Myocyte (in vitro differentiated cells): ENCODE measurements around the gene ASCC2. TPM values are rescaled to one million over a fixed set of nuclear protein-coding genes. Genes with fewer than 3 reads are reported as not detected.
A peak's percentile ranks its signal among the peaks of the same experiment; 100 is the strongest.

Source experiments
- DNase-seq: peaks from one replicate; pipeline ENCODE4 v3.0.0-alpha.2; 2012; ENCODE audit warnings: low read depth
- total RNA-seq: library from RNA; depleted of rRNA; stranded (reverse); fragments of >200 nt; gene quantifications from 2 replicates; pipeline ENCODE4 v1.2.3, GENCODE V29; 2014

The ASCC2 gene
- total RNA-seq, 1 donor from 2014 or later = 20.1 TPM

DNA sequence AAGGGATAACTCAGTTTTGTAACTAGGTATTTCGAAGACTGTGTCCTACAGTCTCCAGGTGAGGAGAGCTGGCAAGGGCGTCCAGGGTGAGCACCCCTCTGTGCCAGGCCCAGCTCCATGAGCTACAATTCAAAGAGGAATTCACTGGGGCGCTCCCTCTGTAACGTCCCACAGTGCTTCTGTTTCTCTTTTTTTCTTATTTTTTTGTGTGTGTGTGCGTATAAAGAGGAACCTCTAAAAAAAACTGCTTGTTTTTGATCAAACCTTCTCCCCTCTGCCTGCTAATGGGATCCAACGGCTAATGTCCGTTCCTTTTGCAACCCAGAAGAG is 17.1 kb downstream of the ASCC2 start:
- DNase-seq = no peak

DNA sequence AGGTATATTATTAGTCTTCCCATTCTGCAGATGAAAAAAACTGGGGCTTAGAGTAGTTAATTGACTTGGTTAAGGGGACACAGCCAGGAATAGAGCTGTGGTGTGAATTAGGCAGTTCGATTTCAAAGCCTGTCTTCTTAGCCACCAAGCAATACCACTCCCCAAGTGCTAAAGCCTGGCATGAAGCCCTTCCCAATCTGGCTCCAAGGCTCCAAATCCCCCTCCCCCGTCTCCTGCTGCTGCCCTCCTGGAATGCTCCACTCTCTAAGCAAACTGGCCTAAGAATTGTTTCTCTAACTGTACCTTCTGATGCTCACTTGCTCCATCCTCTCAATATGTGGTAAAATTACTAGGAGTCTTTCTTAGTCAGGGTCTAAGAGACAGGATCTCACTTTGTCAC is 18.6 kb downstream of the ASCC2 start:
- no peak for DNase-seq

DNA sequence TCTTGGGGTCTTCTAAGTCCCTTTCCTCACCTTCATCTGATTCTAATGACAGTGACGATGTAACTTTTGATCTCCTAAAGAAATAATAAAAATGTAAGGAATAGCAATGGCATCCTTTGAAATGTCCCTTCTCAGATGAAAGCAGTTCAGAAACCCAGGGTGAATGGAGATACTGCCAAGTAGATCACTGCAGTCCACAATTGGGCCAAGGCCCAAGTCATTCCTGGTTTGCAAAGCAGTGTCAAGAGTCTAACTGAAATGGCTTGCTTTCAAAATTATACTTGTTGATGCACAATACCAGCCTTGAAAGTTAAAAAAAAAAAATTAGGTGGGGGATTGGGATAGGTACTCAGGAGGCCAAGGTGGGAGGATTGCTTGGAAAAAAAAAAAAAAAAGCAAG is 20.4 kb downstream of the ASCC2 start:
- DNase-seq = no peak

DNA sequence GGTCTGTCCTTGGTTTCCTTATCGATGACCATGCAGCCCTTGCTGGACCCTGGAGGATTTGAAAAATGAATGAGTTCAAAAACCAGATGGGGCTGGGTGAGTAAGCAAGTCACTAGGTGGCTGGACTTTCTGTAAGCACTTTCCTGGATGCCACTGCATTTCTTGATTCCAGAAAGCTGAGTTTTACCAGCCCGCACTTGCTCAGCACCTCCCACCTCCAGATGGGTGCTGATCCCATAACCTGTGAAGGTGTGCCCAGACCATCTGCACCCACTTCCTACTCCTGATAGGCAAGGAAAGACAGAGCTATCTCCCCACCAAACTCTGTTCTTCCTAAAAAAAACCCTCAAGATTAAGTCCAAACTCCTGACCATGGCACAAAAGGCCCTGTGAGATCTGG is 21.1 kb downstream of the ASCC2 start:
- DNase-seq = no peak

DNA sequence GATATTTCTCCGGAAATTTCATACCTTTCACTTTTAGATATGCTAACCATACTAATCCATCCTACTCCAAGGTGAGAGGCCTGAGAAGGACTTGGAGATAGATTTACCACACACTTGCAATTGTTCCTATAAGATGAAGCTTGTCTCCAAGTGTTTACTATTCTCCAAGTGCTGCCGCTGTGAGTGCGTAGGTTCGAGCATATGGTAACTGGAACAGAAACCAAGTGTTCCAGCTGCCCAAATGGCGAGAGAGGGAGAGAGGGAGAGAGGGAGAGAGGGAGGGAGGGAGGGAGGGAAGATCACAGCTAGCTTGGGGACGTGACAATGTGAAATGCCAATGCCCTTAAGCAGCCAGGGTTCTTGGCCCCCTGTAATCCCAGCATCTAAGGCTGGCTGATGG is 21.5 kb downstream of the ASCC2 start:
- no peak for DNase-seq

DNA sequence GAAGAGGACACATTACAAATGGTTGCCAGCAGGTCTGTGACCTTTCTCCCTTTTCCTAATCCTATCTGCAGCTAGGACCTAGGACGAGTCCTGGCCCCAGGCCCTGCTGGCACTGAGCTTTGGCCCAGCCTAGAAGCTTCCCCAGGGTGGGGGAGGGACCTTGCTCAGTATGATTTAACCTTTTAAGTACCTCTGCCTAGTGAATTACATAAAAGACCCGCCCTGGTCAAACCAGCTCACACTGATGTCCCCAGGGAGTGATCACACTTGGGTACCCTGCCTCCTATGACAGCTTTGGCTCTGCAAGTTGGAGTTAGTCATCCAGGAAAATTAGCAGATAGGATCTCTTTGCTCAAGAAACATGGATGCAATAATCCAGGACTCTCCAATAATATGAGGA is 21.9 kb downstream of the ASCC2 start:
- DNase-seq = no peak

DNA sequence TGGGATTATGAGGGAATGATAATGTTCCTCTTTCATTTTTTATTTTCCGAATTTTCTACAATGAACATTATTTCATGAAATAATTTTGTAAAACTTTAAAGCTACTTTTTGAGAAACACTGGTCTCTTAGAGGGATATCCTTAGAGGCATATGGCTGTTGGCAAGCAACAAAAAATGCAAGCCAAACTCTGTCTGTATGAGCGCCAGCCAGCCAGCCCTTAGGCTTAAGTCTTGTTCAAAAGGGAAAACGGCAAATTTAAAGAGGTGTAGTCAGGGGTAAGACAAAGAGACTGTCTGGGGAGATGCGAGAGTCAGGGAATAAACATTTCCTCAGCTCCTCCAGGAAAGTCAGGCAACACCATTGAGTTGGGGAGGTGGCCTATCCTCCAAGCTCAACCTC is 22.5 kb downstream of the ASCC2 start:
- no peak for DNase-seq

DNA sequence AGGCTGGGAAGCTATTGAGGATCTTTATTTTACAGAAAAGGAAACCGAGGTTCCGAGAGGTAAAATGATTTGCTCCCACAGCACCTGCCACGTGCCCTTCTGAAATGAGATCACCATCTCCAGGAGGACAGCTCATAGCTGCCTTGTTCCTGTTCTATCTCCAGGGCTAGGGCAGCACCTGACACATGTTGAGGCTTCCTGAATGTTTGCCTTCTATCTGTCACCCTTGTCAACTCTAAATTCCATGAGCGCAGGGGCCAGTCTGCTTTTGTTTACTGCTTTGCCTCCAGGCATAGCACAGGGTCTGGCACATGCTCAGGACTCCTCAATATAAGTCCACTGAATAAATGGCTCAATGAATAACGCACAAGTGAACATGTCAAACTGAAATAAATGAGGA is 24.1 kb downstream of the ASCC2 start:
- DNase-seq = no peak

DNA sequence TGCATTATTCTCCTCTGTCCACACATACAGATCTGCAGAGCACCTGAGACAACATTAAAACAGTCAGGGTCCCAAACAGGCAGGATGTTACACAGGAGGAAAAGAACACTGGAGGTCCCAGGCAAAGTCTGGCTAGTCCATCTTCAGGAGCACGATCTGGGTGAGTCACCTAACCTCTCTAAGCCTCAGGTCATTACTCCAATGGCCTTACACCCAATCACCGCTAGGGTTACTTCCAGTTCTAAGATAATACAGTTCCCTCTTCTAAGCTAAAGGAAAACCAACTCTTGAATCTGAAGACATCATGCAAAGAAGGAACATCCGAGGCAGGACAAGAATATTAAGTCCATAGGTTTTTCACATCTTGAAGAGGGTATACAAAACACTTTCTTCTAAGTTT is 24.5 kb downstream of the ASCC2 start:
- no peak for DNase-seq

DNA sequence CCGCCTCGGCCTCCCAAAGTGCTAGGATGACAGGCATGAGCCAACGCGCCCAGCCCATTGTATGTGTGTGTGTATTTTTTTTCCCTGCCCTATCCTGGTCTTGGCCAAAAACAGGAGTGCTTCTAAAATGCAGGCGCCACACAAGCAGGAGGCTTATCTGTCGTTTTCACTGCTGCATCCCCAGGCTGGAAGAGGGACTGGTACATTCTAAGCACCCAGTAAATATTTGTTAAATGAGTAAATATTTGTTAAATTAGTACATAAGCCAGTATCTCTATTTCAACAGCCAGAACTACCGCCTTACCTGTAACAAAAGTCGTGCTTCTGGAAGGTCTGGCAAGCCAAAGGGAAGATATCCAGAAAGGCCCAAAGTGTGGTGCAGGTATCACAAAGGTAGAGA is 24.9 kb downstream of the ASCC2 start:
- no peak for DNase-seq

DNA sequence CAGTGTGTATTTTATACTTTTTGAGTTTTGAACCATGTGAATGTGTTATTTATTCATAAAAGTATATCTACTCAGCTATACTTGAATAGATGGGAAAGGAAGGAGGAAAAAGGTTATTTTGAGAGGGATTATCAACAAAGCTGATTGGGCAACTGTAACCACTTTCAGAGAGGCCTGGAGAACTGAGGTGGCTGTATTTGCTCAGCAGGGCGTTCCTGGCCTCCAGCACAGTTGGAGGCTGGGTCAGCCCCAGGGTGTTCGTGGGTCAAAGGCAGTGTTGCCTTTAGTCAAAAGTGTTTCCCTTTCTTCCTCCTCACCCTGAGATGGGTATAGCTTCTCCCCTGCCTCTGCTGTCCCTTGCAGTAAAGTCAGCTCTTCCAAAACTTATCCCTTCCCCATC is 26.7 kb downstream of the ASCC2 start:
- no peak for DNase-seq

DNA sequence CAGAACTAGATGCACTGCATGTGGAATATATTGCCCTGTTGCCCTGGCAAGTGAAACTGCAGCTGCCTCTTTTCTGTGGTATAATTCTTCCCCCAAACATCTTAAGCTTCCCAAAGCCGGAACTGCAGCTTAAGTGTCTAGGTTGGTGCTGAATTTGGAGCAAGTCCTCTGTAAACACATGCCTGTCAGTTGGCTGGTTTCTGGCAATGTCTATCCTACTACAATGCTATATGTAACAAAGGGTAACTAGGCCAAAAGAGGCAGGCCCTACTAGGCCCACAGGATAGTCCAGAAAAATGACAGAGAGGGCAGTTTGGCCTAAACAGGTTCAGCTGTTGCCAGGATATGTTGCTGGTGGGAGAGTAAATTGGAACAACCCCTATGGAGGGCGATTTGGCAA is 27.9 kb downstream of the ASCC2 start:
- DNase-seq = peak; percentile 88

DNA sequence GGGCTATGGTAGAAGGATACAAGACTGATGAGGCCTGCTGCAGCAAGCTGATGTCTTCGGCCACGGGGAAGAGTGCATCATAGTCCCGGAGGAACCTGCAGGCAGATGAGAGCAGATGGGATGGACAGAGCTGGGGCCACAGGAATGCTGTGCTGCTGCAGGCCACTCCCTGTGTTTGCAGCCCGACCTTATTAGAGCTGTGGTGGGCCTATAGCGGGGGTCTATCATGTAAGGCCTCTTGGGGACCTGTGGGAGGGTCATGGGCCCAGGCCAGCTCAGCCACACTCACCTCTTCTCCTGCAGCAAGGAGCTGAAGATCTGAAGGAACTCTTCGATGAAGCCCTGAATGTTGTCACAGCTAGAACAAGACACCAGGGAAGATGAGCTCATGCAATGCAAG is 31.9 kb downstream of the ASCC2 start:
- peak; percentile 38 for DNase-seq

DNA sequence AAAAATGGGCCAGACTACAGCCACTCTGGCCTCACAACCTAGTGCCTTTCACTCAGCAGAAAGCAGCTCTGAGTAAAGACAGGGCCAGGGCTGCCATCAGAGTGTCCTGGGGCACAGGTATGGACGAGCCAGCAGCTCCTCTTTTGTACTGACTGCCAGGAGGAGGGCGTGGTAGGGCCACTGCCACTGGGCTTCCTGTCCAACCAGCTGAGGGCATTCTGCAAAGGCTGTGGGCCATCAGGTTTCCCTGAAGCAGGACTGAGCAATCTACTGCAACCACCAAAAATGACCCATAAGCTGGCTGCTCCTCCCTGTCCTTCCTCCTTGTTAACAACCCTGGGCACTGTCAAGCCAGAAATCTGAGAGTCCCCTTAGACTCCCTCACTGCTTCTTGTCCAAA is 33.1 kb downstream of the ASCC2 start:
- no peak for DNase-seq

DNA sequence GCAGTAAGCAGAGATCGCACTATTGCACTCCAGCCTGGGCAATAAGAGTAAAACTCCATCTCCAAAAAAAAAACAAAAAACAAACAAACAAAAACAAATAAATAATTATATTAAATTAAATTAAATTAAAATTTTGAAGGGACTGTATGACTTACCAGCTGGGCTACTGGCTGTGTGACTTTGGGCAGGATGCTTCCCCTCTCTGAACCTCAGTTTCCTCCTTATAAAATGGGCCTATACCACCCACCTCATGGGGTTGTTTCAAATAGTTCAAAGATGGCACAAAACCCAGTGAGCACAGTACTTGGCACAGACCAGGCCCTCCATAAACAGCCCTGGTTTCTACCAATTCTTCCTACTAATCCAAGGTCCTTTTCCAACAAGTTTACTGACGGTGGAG is 34.9 kb downstream of the ASCC2 start:
- DNase-seq = no peak

DNA sequence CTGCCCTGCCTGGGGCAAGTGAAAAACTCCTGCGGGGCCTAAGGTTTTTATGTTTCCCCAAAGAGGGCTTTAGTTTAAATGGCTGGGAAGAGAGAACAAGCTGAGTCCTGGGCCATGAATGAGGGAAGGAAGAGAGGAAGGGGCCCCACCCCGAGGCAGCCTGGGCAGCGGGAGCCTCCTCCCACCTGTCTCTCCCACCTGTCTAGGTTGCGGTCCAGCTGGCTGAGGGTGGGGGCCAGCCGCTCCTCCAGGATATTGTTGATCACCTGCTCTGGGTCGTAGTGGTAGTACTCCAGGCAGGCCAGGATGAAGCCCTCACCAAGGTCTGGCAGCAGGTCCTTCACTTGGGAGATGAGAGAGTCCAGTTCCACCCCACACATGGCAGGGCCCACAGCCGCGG is 36.3 kb downstream of the ASCC2 start:
- DNase-seq = no peak

DNA sequence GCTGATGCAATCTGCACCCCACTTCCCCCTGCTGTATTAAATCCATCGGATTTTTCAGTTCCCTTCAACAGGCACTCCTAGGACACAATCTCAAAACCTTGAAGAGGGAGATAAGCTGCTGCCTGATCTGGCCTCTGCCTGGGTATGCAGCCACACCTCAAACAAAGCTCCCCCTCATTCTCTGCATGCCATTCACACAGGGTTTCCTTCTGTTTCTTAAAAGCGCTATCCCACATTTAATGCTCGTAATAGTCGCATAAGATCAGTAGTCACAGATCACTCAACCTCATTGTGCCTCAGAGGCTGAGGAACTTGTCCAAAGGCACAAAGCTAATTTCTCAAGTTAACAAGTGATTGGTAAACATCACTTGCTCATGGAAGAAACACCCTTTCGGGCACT is 36.9 kb downstream of the ASCC2 start:
- DNase-seq = peak; percentile 43

DNA sequence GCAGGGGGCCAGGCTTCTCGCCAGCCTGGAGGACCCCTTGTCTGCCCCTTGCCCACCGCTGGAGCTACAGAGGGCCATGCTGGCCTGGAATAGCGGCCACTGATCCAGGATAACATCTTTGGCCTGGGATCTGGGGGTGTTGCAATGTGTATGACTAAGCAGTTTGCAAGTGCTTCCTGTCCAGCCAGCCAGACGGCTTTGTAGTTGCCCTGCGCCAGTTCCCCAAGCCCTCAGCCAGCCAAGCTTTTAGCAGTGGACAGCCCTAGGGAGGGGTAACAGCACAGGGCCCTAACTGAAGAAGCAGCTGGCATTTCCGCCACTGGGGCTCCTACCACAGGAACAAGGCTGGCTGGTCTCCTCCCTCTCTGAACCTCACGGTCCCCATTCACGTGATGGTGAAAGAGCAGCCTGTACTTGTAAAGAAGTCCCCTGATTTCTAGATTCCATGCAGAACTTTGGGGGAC is 38.8 kb downstream of the ASCC2 start:
- DNase-seq = peak; percentile 99

DNA sequence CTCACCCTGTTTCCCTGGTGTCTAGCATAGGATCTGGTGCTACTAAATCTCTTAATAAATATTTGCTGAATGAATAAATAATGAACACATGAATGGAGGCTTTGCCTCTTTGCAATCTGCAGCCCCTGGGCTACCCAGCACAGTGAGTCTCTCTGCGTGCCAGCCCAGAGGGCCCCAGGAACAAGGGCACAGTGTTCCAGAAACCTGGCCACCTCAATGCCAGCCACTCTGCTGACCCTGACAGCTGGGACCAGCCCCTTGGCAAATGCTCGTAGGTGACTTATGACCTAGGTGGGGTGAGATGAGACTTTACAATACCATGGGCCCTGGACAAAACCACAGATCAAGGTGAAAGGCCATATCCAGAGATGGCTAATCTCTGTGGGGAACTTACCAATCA is 39.3 kb downstream of the ASCC2 start:
- DNase-seq = no peak

DNA sequence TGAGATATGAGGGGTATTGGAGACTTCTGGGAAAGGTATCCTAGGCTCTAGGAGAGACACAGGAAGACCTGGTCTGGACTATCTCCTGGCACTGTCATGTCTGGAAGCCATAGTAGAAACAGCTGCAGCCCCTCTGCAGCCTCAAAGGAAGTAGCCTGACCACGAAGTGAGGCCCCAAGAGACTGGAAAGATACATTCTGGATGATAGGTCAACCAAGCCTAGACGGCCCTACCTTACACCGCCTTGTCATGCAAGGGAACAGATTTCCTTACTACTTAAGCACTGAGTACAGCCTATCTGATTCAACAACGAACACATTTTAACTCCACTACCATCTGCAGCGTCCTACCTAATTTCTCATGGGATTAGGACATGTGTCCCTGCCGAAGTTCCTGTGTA is 39.8 kb downstream of the ASCC2 start:
- DNase-seq = peak; percentile 87

DNA sequence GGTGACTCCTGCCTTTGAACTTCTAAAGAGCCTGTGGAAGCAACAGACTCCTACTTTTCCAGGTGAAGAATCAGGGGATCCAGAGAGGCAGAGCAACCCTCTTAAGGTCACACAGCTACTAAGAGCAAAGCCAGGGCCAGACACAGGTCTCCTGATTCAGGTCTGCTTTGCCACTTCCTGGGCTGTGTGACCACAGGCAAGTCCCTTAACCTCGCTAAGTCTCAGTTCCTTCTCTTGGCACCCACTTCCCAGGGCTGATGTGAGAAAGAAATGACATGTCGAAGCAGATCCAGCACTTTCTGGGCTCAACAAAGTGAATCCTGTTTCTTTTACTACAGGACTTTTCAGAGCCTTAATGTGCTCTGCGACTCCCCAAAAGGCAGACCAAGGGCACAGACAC is 40.7 kb downstream of the ASCC2 start:
- no peak for DNase-seq

DNA sequence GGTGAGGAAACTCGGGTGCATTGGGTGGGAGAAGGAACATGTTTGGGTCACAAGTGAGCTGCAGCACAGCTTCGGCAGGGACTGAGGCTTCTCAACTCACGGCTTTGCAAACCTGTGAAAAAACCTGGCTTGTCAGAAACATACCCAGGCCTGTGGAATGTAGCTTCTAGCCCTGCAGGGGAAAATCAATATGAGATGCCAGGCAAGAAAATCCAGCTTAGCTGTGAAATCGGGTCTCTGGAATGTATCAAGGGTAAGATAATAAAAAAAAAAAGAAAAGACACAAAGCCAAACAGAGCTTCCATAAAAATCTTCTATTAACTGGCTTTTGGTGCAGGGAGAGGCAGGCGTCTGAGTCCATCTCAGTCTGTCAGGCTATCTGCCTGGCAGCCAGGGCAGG is 42.4 kb downstream of the ASCC2 start:
- DNase-seq = no peak

DNA sequence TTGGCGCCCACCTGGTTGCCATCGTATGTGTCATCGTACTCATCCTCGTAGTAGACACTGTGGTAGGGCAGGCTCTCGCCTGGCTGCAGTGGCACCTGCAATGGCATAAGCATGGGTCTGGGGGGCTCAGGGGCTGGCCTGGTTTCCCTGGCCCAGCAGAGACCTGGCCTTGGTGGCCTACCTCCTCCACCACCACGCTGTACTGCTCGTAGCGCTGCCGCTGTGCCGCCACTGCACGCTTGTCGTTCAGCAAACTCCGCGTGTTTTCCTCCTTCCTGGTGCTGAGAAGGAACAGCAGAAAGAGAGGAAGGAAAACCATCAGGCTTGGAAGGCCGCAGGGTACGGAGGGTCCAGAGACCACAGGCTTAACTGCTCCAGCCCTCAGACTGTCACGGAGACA is 44.7 kb downstream of the ASCC2 start:
- DNase-seq = no peak

DNA sequence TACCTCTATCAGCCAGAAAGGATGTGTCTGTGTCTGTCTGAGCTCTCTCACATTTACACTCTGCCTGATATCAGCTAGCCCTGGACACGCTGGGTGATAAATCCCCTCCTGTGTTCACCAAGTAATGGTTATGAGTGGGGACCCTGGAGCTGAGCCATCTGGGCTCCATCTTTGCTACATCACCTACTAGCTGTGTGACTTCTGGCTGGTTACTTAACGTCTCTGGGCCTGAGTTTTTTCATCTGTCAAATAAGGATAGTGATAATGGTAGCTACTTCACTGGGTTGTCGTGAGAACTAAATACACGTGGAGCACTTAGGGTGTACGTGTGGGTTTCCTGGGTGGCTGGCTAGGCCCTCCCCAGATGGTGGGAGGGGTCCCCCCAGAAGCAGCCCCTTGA is 48.0 kb downstream of the ASCC2 start:
- no peak for DNase-seq
